GM12892 (cell line): Measurements from ENCODE around the gene EPS8L3.

Experiments used
- POLR2A ChIP-seq: IDR thresholded peaks from 2 replicates; pipeline ENCODE4 v1.6.1; 2011; ENCODE audit warnings: low read depth, low read length, control low read depth
- POLR2AphosphoS5 ChIP-seq: IDR thresholded peaks from 2 replicates; pipeline ENCODE4 v1.6.1; 2011; ENCODE audit warnings: low read depth, low read length, control low read depth
- TAF1 ChIP-seq: IDR thresholded peaks from 2 replicates; pipeline ENCODE4 v1.6.1; 2011; ENCODE audit warnings: low read depth, mild to moderate bottlenecking, control low read depth, low read length, borderline replicate concordance

DNA sequence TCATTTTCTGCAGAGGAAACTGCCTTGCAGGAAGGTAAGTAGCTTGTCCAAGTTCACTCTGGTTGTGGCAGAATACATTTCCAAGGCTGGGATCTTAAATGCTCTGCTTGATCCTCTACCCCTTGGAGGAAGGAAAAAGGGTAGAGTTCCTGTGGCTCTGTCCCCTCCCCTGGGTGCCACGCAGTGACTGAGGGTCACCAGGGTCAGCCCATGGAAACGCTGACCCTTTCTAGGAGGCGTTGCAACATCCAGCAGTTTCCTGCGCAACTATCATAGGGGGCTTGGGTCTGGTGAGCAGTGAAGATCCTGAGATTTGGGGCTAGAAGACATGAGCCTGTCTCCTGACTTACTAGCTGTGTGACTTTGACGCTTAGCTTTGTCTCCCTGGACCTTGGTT is 29.4 kb upstream of the EPS8L3 start:
- TF ChIP-seq POLR2A = no peak
- TF ChIP-seq POLR2AphosphoS5 = no peak
- TF ChIP-seq TAF1 = no peak
